Esophagus squamous epithelium (tissue), 4 donors: ENCODE results near the gene KNDC1.

Source experiments
- POLR2A ChIP-seq, 4 donors: fragments of 450-650 bp; IDR thresholded peaks; one replicate each; pipeline ENCODE4 v1.6.1; 2017; ENCODE audit warnings: antibody characterized with exemption in 4 of 4, mild to moderate bottlenecking in 4 of 4, moderate library complexity in 3 of 4
- TF ChIP-seq, protein P1 (sequence below), 6 experiments: fragments of 450-650 bp in 4 of 6; fragments of 200-600 bp in 2 of 6; sonication (generic) in 2 of 6; IDR thresholded peaks; one replicate each; pipeline ENCODE4 v1.5.1; 2016 to 2019; ENCODE audit warnings: antibody characterized with exemption in 6 of 6, mild to moderate bottlenecking in 4 of 6, moderate library complexity in 4 of 6

DNA sequence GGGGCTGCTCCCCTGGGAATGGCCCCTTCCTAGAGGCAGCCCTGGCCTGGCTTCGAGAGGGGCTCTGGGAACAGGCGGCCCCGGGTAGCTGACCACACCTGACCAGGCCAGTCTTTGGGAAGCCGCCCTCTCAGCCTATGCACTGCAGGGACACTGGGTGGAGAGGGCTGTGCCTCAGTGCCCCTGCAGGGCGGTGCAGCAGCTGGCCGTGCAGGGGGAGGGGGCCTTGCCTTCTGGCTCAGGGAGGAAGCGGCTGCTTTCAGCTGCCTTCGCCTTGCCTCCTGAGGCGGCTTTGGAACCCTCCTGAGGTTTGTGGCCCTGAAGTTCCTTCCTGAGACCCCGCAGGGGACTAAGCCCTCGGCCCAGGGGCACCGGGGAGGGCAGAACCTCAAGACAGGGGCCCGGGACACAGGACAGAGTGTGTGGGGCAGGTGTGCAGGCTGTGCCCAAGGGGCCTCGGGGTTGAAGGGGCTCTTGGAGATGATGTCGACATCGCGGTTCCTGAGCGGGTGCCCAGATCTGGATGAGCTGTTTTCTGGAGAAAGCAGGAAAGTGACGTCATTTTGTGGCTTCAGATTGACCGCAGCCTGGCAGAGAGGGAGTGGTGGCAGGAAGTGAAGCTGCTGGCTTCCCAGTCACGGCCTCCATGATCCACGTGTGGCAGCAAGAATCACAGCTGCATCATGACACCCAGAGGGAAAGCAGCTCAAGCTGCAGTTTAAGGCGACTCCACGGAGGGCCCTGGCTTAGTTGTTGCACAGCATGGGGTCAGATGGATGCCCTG, 99.0 kb downstream of the KNDC1 start:
- TF ChIP-seq, protein P1, sequence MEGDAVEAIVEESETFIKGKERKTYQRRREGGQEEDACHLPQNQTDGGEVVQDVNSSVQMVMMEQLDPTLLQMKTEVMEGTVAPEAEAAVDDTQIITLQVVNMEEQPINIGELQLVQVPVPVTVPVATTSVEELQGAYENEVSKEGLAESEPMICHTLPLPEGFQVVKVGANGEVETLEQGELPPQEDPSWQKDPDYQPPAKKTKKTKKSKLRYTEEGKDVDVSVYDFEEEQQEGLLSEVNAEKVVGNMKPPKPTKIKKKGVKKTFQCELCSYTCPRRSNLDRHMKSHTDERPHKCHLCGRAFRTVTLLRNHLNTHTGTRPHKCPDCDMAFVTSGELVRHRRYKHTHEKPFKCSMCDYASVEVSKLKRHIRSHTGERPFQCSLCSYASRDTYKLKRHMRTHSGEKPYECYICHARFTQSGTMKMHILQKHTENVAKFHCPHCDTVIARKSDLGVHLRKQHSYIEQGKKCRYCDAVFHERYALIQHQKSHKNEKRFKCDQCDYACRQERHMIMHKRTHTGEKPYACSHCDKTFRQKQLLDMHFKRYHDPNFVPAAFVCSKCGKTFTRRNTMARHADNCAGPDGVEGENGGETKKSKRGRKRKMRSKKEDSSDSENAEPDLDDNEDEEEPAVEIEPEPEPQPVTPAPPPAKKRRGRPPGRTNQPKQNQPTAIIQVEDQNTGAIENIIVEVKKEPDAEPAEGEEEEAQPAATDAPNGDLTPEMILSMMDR (IDR thresholded peaks at IDR 0.05), result no peak
- TF ChIP-seq POLR2A (IDR thresholded peaks at IDR 0.05), result peak in 1 of 4 donors; percentile 39
